GM12891 (cell line): ENCODE data around the gene CPVL.

Experiments
- POLR2A ChIP-seq: IDR thresholded peaks from 2 replicates; pipeline ENCODE4 v1.6.1; 2011; ENCODE audit warnings: low read depth, low read length, control low read depth
- POLR2AphosphoS5 ChIP-seq: IDR thresholded peaks from 2 replicates; pipeline ENCODE4 v1.6.1; 2011; ENCODE audit warnings: low read depth, low read length, control low read depth
- SPI1 ChIP-seq: IDR thresholded peaks from 2 replicates; pipeline ENCODE4 v1.6.1; 2011; ENCODE audit warnings: low read depth, low read length, control low read depth

GRCh38 chr7:29038463-29038862 lies 107.9 kb downstream of the CPVL start:
- TF ChIP-seq POLR2A (no peak), POLR2AphosphoS5 (no peak), SPI1 (no peak)
